HG03565 (cell line): ENCODE results near the gene NFKBIA.
"Not testable (repeated sequence)": the region's sequence is repeated elsewhere in the genome, so short reads cannot be mapped to it uniquely, and the experiment has no call there.

Experiments used
- ATAC-seq: cut with Tn5 transposase; IDR thresholded peaks from one replicate; pipeline ENCODE4 v1.9.1; 2021; ENCODE audit warnings: mild to moderate bottlenecking, moderate library complexity; ENCODE audit not compliant: unreplicated experiment

Gene NFKBIA

GRCh38 chr14:35409595-35409994 lies 5.0 kb upstream of the NFKBIA start:
- ATAC-seq, result no peak

GRCh38 chr14:35408026-35408425 lies 3.5 kb upstream of the NFKBIA start:
- ATAC-seq, result no peak

- no peak for ATAC-seq
These were observed 2.7 kb upstream of the NFKBIA start for GRCh38 chr14:35407306-35407630.

GRCh38 chr14:35406506-35407305 lies 2.2 kb upstream of the NFKBIA start:
- no peak for ATAC-seq

GRCh38 chr14:35406090-35406489 lies 1.5 kb upstream of the NFKBIA start:
- ATAC-seq, result no peak

GRCh38 chr14:35405304-35405996 lies 901 bp upstream of the NFKBIA start:
- no peak for ATAC-seq

- ATAC-seq, result peak; percentile 37
These were observed 723 bp downstream of the NFKBIA start for GRCh38 chr14:35403603-35404448.

GRCh38 chr14:35403114-35403602 lies 1.4 kb downstream of the NFKBIA start:
- no peak for ATAC-seq

GRCh38 chr14:35402323-35403113 lies 2.0 kb downstream of the NFKBIA start:
- ATAC-seq, result no peak

- ATAC-seq, result no peak
These were observed 2.9 kb downstream of the NFKBIA start for GRCh38 chr14:35401422-35402265.

- no peak for ATAC-seq
These were observed 3.7 kb downstream of the NFKBIA start for GRCh38 chr14:35400648-35401421.

GRCh38 chr14:35399083-35399937 lies 5.2 kb downstream of the NFKBIA start:
- no peak for ATAC-seq

- ATAC-seq, result no peak
These were observed 6.4 kb downstream of the NFKBIA start for GRCh38 chr14:35398071-35398584.

GRCh38 chr14:35396610-35397009 lies 7.9 kb downstream of the NFKBIA start:
- not testable (repeated sequence) for ATAC-seq

- no peak for ATAC-seq
These were observed 9.3 kb downstream of the NFKBIA start for GRCh38 chr14:35395283-35395682.

- no peak for ATAC-seq
These were observed 10.1 kb downstream of the NFKBIA start for GRCh38 chr14:35394326-35395013.

GRCh38 chr14:35393826-35394225 lies 10.7 kb downstream of the NFKBIA start:
- ATAC-seq, result no peak
